K562 (cell line): ENCODE data around the gene PEF1. TPM values are rescaled to one million over a fixed set of nuclear protein-coding genes. Genes with fewer than 3 reads are reported as not detected.

Experiments
- ATAC-seq: fragments of 200-7000 bp; cut with Tn5 transposase; 3 replicates; pipeline ENCODE4 v1.9.1; 2020; ENCODE audit warnings: moderate library complexity
- BruUV-seq: library from RNA; stranded (reverse); fragments of 400-500 nt; replicated peaks from 2 replicates; lab custom pipeline; 2021; lab: Mats Ljungman, UMichigan
- CTCF ChIA-PET: fragments of 300-600 bp; formaldehyde crosslinking; extraction: SDS; loops from one replicate; lab custom pipeline; 2021; ENCODE audit warnings: low intra/inter-chr PET ratio; lab: Yijun Ruan, JAX
- POLR2A ChIA-PET: fragments of 300-600, 350-650 bp; sonication (Branson Sonifier 250); formaldehyde crosslinking; extraction: SDS; loops from one replicate; lab custom pipeline; 2021; ENCODE audit warnings: antibody characterized with exemption, inconsistent platforms; lab: Yijun Ruan, JAX
- DNase-seq, 4 experiments: peaks; one replicate each; pipeline versions ENCODE4 v3.0.0 to v3.0.0-alpha.2; 2011 to 2018; ENCODE audit warnings: low spot score in 3 of 4, mixed read lengths in 3 of 4; ENCODE audit errors: extremely low read depth in 1 of 4
- FAIRE-seq: peaks from 2 replicates; lab custom pipeline; 2011; peaks lifted over from hg19 to GRCh38; lab: Jason Lieb, UNC
- H2AFZ ChIP-seq: 2 replicates; pipeline ENCODE4 v1.6.0; 2011; ENCODE audit warnings: low read depth, low read length, control low read depth, inconsistent platforms
- H3K27ac ChIP-seq: fragments of 200-600 bp; 3 replicates; pipeline ENCODE4 v1.8.0; 2011; ENCODE audit warnings: low read depth, mild to moderate bottlenecking, control low read depth, inconsistent platforms, low read length, moderate library complexity, mixed read lengths; ENCODE audit errors: extremely low read depth
- H3K27me3 ChIP-seq, 2 experiments: fragments of 300-600 bp in 1 of 2; 2 replicates in 1 of 2; 3 replicates in 1 of 2; pipeline versions ENCODE4 v1.6.0 to v1.8.0; 2011; ENCODE audit warnings: inconsistent platforms in 2 of 2, low read length in 2 of 2, mild to moderate bottlenecking in 1 of 2, mixed read lengths in 1 of 2, moderate library complexity in 1 of 2; ENCODE audit not compliant: control insufficient read depth in 2 of 2, insufficient read depth in 2 of 2
- H3K36me3 ChIP-seq: fragments of 300-600 bp; 3 replicates; pipeline ENCODE4 v1.8.0; 2011; ENCODE audit warnings: mild to moderate bottlenecking, low read length, inconsistent platforms; ENCODE audit not compliant: control insufficient read depth, insufficient read depth
- H3K4me1 ChIP-seq, 2 experiments: fragments of 200-600 bp in 1 of 2; replicated peaks in 1 of 2; 2 replicates in 1 of 2; 3 replicates in 1 of 2; pipeline versions ENCODE4 v1.5.1 to v1.8.0; 2011; ENCODE audit warnings: inconsistent platforms in 2 of 2, low read length in 2 of 2, mild to moderate bottlenecking in 1 of 2, mixed read lengths in 1 of 2, moderate library complexity in 1 of 2; ENCODE audit not compliant: control insufficient read depth in 2 of 2, insufficient read depth in 2 of 2
- H3K4me2 ChIP-seq: 2 replicates; pipeline ENCODE4 v1.6.1; 2011; ENCODE audit warnings: low read length, control low read depth, inconsistent platforms, mixed read lengths; ENCODE audit not compliant: insufficient read depth
- H3K4me3 ChIP-seq: fragments of 200-600 bp; sonication (generic), shearing (Covaris generic); 2 replicates; pipeline ENCODE4 v1.5.1; 2016; ENCODE audit warnings: control low read depth, inconsistent platforms
- H3K79me2 ChIP-seq: fragments of 200-600 bp; 3 replicates; pipeline ENCODE4 v1.8.0; 2011; ENCODE audit warnings: low read length, inconsistent platforms; ENCODE audit not compliant: control insufficient read depth, insufficient read depth
- H3K9ac ChIP-seq, 2 experiments: 2 replicates each; pipeline versions ENCODE4 v1.6.0 to v1.6.1; 2011; ENCODE audit warnings: low read depth in 2 of 2, low read length in 2 of 2, control low read depth in 1 of 2, inconsistent platforms in 1 of 2, mild to moderate bottlenecking in 1 of 2, mixed read lengths in 1 of 2; ENCODE audit not compliant: insufficient read depth in 1 of 2
- H3K9me1 ChIP-seq: one replicate; pipeline ENCODE4 v1.6.0; 2011; ENCODE audit warnings: inconsistent platforms, mild to moderate bottlenecking, low read length, moderate library complexity; ENCODE audit not compliant: control insufficient read depth, insufficient read depth
- H3K9me3 ChIP-seq: replicated peaks from 2 replicates; pipeline ENCODE4 v1.5.1; 2011; ENCODE audit warnings: low read depth, low read length, inconsistent platforms; ENCODE audit not compliant: control insufficient read depth, insufficient read depth
- H4K20me1 ChIP-seq: replicated peaks from 2 replicates; pipeline ENCODE4 v1.6.1; 2011; ENCODE audit warnings: low read length, inconsistent platforms, mixed read lengths; ENCODE audit not compliant: control insufficient read depth, insufficient read depth
- CBX2 ChIP-seq: fragments of 200-600 bp; sonication (generic); IDR thresholded peaks from one replicate; pipeline ENCODE4 v1.6.1; 2012; ENCODE audit warnings: mild to moderate bottlenecking, low read length, inconsistent platforms; ENCODE audit not compliant: insufficient read depth, poor library complexity, severe bottlenecking
- ELF4 ChIP-seq: fragments of 450-650 bp; formaldehyde crosslinking; IDR thresholded peaks from 2 replicates; pipeline ENCODE4 v1.4.0; 2022; ENCODE audit warnings: missing genetic modification characterization
- KLF6 ChIP-seq: fragments of 250-450 bp; sonication (Bioruptor Pico); IDR thresholded peaks from 2 replicates; pipeline ENCODE4 v1.4.0; 2020; ENCODE audit warnings: mild to moderate bottlenecking, moderate library complexity, borderline replicate concordance
- MTF1 ChIP-seq: fragments of 250-450 bp; sonication (Bioruptor Pico); IDR thresholded peaks from 2 replicates; pipeline ENCODE4 v1.9.0; 2021; ENCODE audit warnings: moderate library complexity, mild to moderate bottlenecking, inconsistent platforms, borderline replicate concordance
- POLR3A ChIP-seq: IDR thresholded peaks from 2 replicates; pipeline ENCODE4 v1.6.1; 2011; ENCODE audit warnings: borderline replicate concordance, mild to moderate bottlenecking, moderate library complexity; ENCODE audit not compliant: insufficient read length, insufficient read depth; ENCODE audit errors: extremely low read depth
- SETDB1 ChIP-seq: IDR thresholded peaks from one replicate; pipeline ENCODE4 v1.6.1; 2012; ENCODE audit warnings: low read length, control low read depth, inconsistent platforms
- ZC3H11A ChIP-seq: IDR thresholded peaks from 2 replicates; pipeline ENCODE4 v1.6.1; 2012; ENCODE audit warnings: low read depth, low read length, improper control_type of control experiment
- ZNF174 ChIP-seq: fragments of 250-450 bp; sonication (Bioruptor Pico); IDR thresholded peaks from 2 replicates; pipeline ENCODE4 v1.4.0; 2020; ENCODE audit warnings: mild to moderate bottlenecking
- ZNF282 ChIP-seq: sonication (generic); formaldehyde crosslinking; IDR thresholded peaks from 2 replicates; pipeline ENCODE4 v1.8.1; 2023; ENCODE audit warnings: missing genetic modification reagents
- ZNF354B ChIP-seq: fragments of 250-450 bp; sonication (Bioruptor Pico); IDR thresholded peaks from 2 replicates; pipeline ENCODE4 v1.4.0; 2020
- ZNF707 ChIP-seq: fragments of 250-450 bp; sonication (Bioruptor Pico); conservative IDR thresholded peaks from 2 replicates; pipeline ENCODE4 v1.8.0; 2022; ENCODE audit warnings: inconsistent platforms, mild to moderate bottlenecking, moderate library complexity
- WGBS: fragments of 100-300 bp; shearing (Covaris generic); methylation state at CpG from one replicate; pipeline ENCODE4 v1.1.6; 2016; ENCODE audit warnings: low coverage, mixed read lengths; ENCODE audit not compliant: insufficient coverage; ENCODE audit errors: missing lambda C conversion rate; 5-methylcytosine and 5-hydroxymethylcytosine counted together
- in situ Hi-C: fragments of 300-500 bp; cut with MboI; formaldehyde crosslinking; loops from 4 replicates; pipeline ENCODE4 v1.15.0; 2018; ENCODE audit warnings: inconsistent platforms, mixed read lengths
- intact Hi-C: fragments of 100-400 bp; cut with micrococcal nuclease; formaldehyde crosslinking; loops from 2 replicates; pipeline ENCODE4 v1.14.2; 2022
- polyA plus RNA-seq, 8 experiments: library from polyadenylated mRNA; depleted of rRNA in 4 of 8; stranded (reverse) in 5 of 8; unstranded in 3 of 8; fragments of >200 nt; fragmentation: Nextera tagmentation in 2 of 8; fragmentation: Illumina TruSeq in 1 of 8; extraction: Ambion mirVana in 2 of 8; extraction: Trizol in 1 of 8; gene quantifications; 2 replicates each; pipeline versions ENCODE4 v1.2.1 to v1.2.3, GENCODE V29; 2011 to 2014; ENCODE audit warnings: inconsistent platforms in 1 of 8, missing spikeins in 1 of 8
- total RNA-seq, 7 experiments: library from RNA; depleted of rRNA in 6 of 7; stranded (reverse); fragments of >200 nt in 6 of 7; fragmentation: Illumina TruSeq in 2 of 7; extraction: Trizol in 2 of 7; gene quantifications; 2 replicates each; pipeline versions ENCODE4 v1.2.1 to v1.2.3, GENCODE V29; 2011 to 2021; ENCODE audit warnings: low replicate concordance in 1 of 7
- TF ChIP-seq, protein P1 (sequence below), 2 experiments: fragments of 450-650 bp; IDR thresholded peaks; 2 replicates each; pipeline ENCODE4 v1.6.1; 2016; ENCODE audit warnings: mild to moderate bottlenecking in 2 of 2, borderline replicate concordance in 1 of 2, low read depth in 1 of 2, moderate library complexity in 1 of 2

PEF1 gene
- total and polyA plus RNA-seq, 9 of the 15 experiments (the other 6 are each of a cell fraction or from before 2014, with no cell fraction given): 26.3 to 95.5 (median 61.9) TPM

DNA sequence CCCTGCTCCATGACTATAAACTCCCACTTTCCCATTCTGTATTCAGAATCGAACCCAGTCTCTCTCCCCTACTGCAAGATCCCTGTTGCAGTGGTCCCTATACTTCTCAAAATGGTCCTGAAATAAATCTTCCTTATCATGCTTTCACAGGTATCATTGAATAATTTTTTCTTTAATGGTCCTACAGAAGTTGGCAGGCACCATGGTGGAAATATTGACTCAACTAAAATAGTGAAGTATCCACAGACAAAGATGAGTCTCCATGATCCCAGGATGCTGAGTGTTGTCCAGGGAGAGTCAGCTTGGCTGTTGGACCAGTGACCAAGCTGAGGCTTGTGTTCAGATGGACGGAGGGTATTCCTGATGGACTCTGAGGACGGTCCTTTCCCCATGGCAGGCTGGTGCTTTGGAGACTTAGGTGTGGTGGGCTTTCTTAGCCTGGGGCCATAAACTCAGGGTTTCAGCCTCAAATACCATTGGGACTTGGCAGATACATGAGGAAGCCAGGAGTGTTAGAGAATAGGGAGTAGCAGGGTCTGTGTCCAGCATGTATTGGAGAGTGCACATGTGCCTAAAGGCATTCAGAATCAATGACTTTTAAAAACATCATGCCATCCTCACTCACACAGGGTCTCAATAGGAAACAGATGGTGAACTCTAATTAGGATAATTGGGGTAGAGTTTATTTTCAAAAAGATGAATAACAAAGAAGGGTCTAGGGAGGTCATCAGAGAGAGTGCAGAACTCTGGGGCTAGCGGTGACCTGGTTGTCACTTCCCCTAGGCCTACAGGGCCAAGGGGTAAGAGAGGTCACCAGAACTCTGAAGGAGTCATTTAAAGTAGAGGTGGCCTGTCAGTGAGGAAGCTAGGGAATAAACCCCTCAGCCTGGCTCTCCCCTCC, 48.6 kb downstream of the PEF1 start:
- no peak for ATAC-seq
- no peak overlapping the region for H2AFZ ChIP-seq
- no peaks in the 10 kb centered on the region for H3K36me3 ChIP-seq
- no peak for FAIRE-seq
- no peaks in the 10 kb centered on the region for H3K9me3 ChIP-seq
- no peak overlapping the region for H3K27ac ChIP-seq
- intact Hi-C loops: no loop called here
- peaks cover 5% of the 10 kb centered on the region for H4K20me1 ChIP-seq
- ChIA-PET CTCF (no interaction called here), POLR2A (interaction anchor here (0.6 to 1.0 kb wide), 2 partner anchors 12 to 49 kb away, joined by 3 read pairs; no protein-coding TSS in a partner anchor)
- DNase-seq: peak in 1 of 4 experiments; percentile 9
- no peaks in the 10 kb centered on the region for H3K79me2 ChIP-seq
- peaks cover 5 to 23% of the 10 kb centered on the region in 2 experiments for H3K27me3 ChIP-seq
- no TSS peak for BruUV-seq
- no peaks in the 10 kb centered on the region for H3K4me1 ChIP-seq
- no peaks in the 10 kb centered on the region for H3K9me1 ChIP-seq
- WGBS: 0% methylated on average over 4 of the region's 4 CpGs
- in situ Hi-C loops: no loop called here
- no peak overlapping the region for H3K4me3 ChIP-seq
- no peak overlapping the region for H3K4me2 ChIP-seq
- H3K9ac ChIP-seq: no peak overlapping the region
- no peak for TF ChIP-seq SETDB1
- TF ChIP-seq MTF1 (CRISPR knock-in tag): no peak
- no peak for TF ChIP-seq KLF6
- no peak for TF ChIP-seq ELF4 (CRISPR knock-in tag)
- TF ChIP-seq, protein P1, sequence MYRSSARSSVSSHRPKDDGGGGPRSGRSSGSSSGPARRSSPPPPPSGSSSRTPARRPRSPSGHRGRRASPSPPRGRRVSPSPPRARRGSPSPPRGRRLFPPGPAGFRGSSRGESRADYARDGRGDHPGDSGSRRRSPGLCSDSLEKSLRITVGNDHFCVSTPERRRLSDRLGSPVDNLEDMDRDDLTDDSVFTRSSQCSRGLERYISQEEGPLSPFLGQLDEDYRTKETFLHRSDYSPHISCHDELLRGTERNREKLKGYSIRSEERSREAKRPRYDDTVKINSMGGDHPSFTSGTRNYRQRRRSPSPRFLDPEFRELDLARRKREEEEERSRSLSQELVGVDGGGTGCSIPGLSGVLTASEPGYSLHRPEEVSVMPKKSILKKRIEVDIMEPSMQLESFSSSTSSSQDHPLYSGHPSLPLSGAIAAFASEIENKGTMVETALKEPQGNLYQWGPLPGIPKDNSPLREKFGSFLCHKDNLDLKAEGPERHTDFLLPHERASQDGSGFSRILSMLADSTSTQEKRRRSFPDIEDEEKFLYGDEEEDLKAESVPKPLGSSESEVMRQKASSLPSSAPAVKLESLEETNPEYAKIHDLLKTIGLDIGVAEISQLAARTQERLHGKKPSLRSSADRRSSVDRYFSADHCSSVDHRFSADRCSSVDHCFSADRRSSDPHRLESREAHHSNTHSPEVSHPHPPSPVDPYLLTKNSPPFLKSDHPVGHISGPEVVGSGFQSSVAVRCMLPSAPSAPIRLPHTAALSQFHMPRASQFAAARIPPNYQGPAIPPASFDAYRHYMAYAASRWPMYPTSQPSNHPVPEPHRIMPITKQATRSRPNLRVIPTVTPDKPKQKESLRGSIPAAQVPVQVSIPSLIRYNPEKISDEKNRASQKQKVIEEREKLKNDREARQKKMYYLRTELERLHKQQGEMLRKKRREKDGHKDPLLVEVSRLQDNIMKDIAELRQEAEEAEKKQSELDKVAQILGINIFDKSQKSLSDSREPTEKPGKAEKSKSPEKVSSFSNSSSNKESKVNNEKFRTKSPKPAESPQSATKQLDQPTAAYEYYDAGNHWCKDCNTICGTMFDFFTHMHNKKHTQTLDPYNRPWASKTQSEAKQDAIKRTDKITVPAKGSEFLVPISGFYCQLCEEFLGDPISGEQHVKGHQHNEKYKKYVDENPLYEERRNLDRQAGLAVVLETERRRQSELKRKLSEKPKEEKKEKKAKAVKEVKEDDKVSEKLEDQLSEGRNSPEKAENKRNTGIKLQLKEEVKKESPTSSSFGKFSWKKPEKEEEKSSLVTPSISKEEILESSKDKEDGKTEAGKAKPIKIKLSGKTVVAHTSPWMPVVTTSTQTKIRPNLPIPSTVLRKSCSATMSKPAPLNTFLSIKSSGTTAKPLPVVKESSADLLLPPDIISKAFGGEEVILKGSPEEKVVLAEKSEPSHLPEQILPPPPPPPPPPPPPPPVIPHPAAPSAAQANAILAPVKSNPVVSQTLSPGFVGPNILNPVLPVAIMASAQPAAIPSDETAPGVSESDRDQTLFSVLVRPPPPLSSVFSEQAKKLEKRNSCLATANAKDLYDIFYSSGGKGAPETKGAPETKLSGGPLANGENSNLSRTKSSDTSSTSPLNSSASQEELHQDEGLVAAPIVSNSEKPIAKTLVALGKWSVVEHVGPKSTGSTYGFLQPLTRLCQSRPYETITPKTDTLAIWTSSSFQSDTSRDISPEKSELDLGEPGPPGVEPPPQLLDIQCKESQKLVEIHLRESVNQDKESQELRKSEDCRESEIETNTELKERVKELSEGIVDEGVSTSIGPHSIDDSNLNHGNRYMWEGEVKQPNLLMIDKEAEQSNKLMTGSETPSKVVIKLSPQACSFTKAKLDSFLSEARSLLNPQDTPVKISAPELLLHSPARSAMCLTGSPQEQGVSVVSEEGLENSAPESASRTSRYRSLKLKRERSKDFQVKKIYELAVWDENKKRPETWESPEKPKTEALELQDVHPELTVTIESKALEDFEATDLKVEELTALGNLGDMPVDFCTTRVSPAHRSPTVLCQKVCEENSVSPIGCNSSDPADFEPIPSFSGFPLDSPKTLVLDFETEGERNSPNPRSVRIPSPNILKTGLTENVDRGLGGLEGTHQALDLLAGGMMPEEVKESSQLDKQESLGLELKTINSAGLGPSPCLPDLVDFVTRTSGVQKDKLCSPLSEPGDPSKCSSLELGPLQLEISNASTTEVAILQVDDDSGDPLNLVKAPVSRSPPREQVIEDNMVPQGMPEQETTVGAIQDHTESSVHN (IDR thresholded peaks at IDR 0.05; ENCODE audit: borderline replicate concordance in 1 of 2, low read depth in 1 of 2): no peak
- TF ChIP-seq ZC3H11A: no peak
- no peak for TF ChIP-seq CBX2
- TF ChIP-seq ZNF174 (CRISPR knock-in tag): no peak
- no peak for TF ChIP-seq ZNF707 (CRISPR knock-in tag)
- TF ChIP-seq POLR3A: no peak
- TF ChIP-seq ZNF282 (CRISPR knock-in tag): no peak
- no peak for TF ChIP-seq ZNF354B (CRISPR knock-in tag)
- TF ChIP-seq, all 486 proteins: peak for 0
